ENCODE measurements around the gene OST4. TPM values are rescaled to one million over a fixed set of nuclear protein-coding genes. Genes with fewer than 3 reads are reported as not detected.

Gene OST4
- total and polyA plus RNA-seq, 10 of the 15 experiments (the other 5 are each of a cell fraction or from before 2014, with no cell fraction given), result 270 to 1,543 (median 523) TPM

DNA sequence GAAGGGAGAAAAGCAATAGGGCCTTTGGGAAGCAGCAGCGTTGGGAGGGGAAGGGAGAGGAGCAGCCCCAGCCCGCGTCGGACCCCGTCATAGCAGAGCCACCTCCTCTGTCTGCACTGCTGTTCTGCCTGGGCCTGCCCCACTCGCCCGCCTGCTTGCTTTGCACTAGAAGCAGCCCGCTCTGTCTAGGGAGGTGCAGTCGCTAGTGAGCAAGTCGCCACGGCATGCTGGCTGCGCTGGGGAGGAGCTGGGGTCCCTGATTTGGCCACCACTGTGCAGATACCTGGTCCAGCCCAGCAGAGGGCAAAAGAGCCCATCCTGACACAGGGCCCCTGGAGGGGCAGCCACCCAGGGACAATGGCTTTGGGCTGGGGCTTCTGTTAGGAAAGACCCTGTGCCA lies 46.6 kb downstream of the OST4 start:
- H3K4me3 ChIP-seq, result no peak overlapping the region
- no peaks in the 10 kb centered on the region for H3K9me3 ChIP-seq (replicated peaks; ENCODE audit: control insufficient read depth, insufficient read depth, low read length)
- CTCF ChIA-PET, result interaction anchor here (0.6 kb wide), 1 partner anchor 278 kb away, joined by 3 read pairs; no protein-coding TSS in a partner anchor
- no peak overlapping the region for H3K9ac ChIP-seq (ENCODE audit: control insufficient read depth, insufficient read depth, low read length)
- in situ Hi-C loops (cut with MboI), result no loop called here
- FAIRE-seq, result no peak
- POLR2A ChIA-PET, result no interaction called here
- H3K4me1 ChIP-seq (ENCODE audit: control insufficient read depth, insufficient read depth, low read length), result no peaks in the 10 kb centered on the region
- RAD21 ChIA-PET (ENCODE audit: unreplicated experiment), result no interaction called here
- no peak overlapping the region for H3K27ac ChIP-seq (ENCODE audit: control insufficient read depth, insufficient read depth)
- H3K27me3 ChIP-seq (replicated peaks in 1 of 2; ENCODE audit: control insufficient read depth in 2 of 2, insufficient read depth in 2 of 2, low read length in 1 of 2), result no peaks in the 10 kb centered on the region
- no peak overlapping the region for H2AFZ ChIP-seq (ENCODE audit: control insufficient read depth, low read depth, low read length)
- SMC1A ChIA-PET (ENCODE audit: uncharacterized antibody, unreplicated experiment), result interaction anchor here (0.9 to 1.1 kb wide), 2 partner anchors 8 to 41 kb away, joined by 3 read pairs; no protein-coding TSS in a partner anchor
- peaks cover 0 to 9% of the 10 kb centered on the region in 2 experiments; a peak in 3 of 4 replicates for H3K36me3 ChIP-seq (ENCODE audit: control insufficient read depth in 2 of 2, insufficient read depth in 2 of 2, low read length in 1 of 2)
- no peak for DNase-seq (ENCODE audit: low read depth, low spot score)
- TF ChIP-seq, protein P1, sequence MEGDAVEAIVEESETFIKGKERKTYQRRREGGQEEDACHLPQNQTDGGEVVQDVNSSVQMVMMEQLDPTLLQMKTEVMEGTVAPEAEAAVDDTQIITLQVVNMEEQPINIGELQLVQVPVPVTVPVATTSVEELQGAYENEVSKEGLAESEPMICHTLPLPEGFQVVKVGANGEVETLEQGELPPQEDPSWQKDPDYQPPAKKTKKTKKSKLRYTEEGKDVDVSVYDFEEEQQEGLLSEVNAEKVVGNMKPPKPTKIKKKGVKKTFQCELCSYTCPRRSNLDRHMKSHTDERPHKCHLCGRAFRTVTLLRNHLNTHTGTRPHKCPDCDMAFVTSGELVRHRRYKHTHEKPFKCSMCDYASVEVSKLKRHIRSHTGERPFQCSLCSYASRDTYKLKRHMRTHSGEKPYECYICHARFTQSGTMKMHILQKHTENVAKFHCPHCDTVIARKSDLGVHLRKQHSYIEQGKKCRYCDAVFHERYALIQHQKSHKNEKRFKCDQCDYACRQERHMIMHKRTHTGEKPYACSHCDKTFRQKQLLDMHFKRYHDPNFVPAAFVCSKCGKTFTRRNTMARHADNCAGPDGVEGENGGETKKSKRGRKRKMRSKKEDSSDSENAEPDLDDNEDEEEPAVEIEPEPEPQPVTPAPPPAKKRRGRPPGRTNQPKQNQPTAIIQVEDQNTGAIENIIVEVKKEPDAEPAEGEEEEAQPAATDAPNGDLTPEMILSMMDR (IDR thresholded peaks at IDR 0.05 in 2 of 3, conservative IDR thresholded peaks at IDR 0.05 in 1 of 3; ENCODE audit: control insufficient read depth in 2 of 3, extremely low read depth in 1 of 3, insufficient read depth in 1 of 3, low read depth in 3 of 3, low read length in 3 of 3), result 0 out of 6 replicates have a peak, but pooled peaks of 1 of the 3 experiments have one; percentile 1
- TF ChIP-seq RAD21 (IDR thresholded peaks at IDR 0.05; ENCODE audit: insufficient read depth, low read depth, low read length) (peak; percentile 18; the same call in 1 of the 2 replicates), MXI1 (IDR thresholded peaks at IDR 0.05; ENCODE audit: low read depth, low read length) (no peak)
- no peaks in the 10 kb centered on the region; the same call in none of the 2 replicates for H3K79me2 ChIP-seq (ENCODE audit: control insufficient read depth, insufficient read depth, low read length)
- 99% methylated on average over 12 of the region's 12 CpGs for WGBS (ENCODE audit: insufficient coverage, insufficient replicate concordance, low lambda C conversion rate, missing lambda C conversion rate)
- intact Hi-C loops (cut with micrococcal nuclease; ENCODE audit: unreplicated experiment), result no loop called here
- H4K20me1 ChIP-seq (ENCODE audit: control insufficient read depth, insufficient read depth), result no peaks in the 10 kb centered on the region
- BruUV-seq (replicated peaks), result no TSS peak
- H3K4me2 ChIP-seq (ENCODE audit: control insufficient read depth, insufficient read depth), result no peak overlapping the region
- ATAC-seq, result no peak

DNA sequence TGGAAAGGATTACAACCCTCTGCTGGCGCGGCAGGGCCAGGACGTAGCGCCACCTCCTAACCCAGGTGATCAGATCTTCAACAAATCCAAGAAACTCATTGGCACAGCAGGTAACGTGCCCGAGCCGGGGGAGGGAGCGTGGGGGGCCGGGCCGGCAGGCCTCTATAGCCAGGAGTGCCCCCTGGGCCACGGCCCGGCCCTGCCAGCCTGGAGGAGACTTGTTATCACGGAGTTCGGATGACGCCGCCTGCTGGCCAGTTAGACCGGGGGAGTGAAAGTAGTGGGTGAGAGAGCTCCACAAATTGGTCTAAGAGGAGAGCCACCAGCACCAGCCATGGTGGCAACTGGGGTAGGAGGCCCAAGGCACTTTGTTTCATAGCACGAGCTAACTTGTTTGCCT lies 47.3 kb downstream of the OST4 start:
- no peak for DNase-seq (ENCODE audit: low read depth, low spot score)
- Histone ChIP-seq H3K4me2 (ENCODE audit: control insufficient read depth, insufficient read depth) (no peak overlapping the region), H3K9ac (ENCODE audit: control insufficient read depth, insufficient read depth, low read length) (no peak overlapping the region), H3K4me1 (ENCODE audit: control insufficient read depth, insufficient read depth, low read length) (no peaks in the 10 kb centered on the region), H3K27ac (ENCODE audit: control insufficient read depth, insufficient read depth) (no peak overlapping the region), H3K36me3 (ENCODE audit: control insufficient read depth in 2 of 2, insufficient read depth in 2 of 2, low read length in 1 of 2) (peaks cover 0 to 9% of the 10 kb centered on the region in 2 experiments; a peak in 3 of 4 replicates), H2AFZ (ENCODE audit: control insufficient read depth, low read depth, low read length) (no peak overlapping the region), H3K4me3 (no peak overlapping the region), H3K27me3 (replicated peaks in 1 of 2; ENCODE audit: control insufficient read depth in 2 of 2, insufficient read depth in 2 of 2, low read length in 1 of 2) (no peaks in the 10 kb centered on the region), H4K20me1 (ENCODE audit: control insufficient read depth, insufficient read depth) (no peaks in the 10 kb centered on the region), H3K79me2 (ENCODE audit: control insufficient read depth, insufficient read depth, low read length) (no peaks in the 10 kb centered on the region; the same call in none of the 2 replicates), H3K9me3 (replicated peaks; ENCODE audit: control insufficient read depth, insufficient read depth, low read length) (no peaks in the 10 kb centered on the region)
- intact Hi-C loops (cut with micrococcal nuclease; ENCODE audit: unreplicated experiment), result no loop called here
- FAIRE-seq, result no peak
- SMC1A ChIA-PET (ENCODE audit: uncharacterized antibody, unreplicated experiment), result interaction anchor here (1.1 kb wide), 1 partner anchor 42 kb away, joined by 3 read pairs; no protein-coding TSS in a partner anchor
- ATAC-seq, result no peak
- RAD21 ChIA-PET (ENCODE audit: unreplicated experiment), result no interaction called here
- CTCF ChIA-PET, result interaction anchor here (0.6 kb wide), 1 partner anchor 279 kb away, joined by 3 read pairs; no protein-coding TSS in a partner anchor
- POLR2A ChIA-PET, result no interaction called here
- 95% methylated on average over 18 of the region's 18 CpGs for WGBS (ENCODE audit: insufficient coverage, insufficient replicate concordance, low lambda C conversion rate, missing lambda C conversion rate)
- BruUV-seq (replicated peaks), result no TSS peak
- in situ Hi-C loops (cut with MboI), result no loop called here
- TF ChIP-seq MTA3 (IDR thresholded peaks at IDR 0.05; ENCODE audit: borderline replicate concordance, low read length), result no peak
- no peak for TF ChIP-seq TAF1 (IDR thresholded peaks at IDR 0.05; ENCODE audit: borderline replicate concordance, low read depth, low read length)
- no peak for TF ChIP-seq ZBED1 (IDR thresholded peaks at IDR 0.05; ENCODE audit: borderline replicate concordance)
- no peak for TF ChIP-seq NRF1 (conservative IDR thresholded peaks at IDR 0.05; ENCODE audit: low read depth, low read length)
- TF ChIP-seq SMARCA5 (IDR thresholded peaks at IDR 0.05), result no peak
- TF ChIP-seq CREM (IDR thresholded peaks at IDR 0.05; ENCODE audit: low read depth), result no peak
- TF ChIP-seq GABPA (IDR thresholded peaks at IDR 0.05; ENCODE audit: low read depth), result no peak
- TF ChIP-seq, protein P2, sequence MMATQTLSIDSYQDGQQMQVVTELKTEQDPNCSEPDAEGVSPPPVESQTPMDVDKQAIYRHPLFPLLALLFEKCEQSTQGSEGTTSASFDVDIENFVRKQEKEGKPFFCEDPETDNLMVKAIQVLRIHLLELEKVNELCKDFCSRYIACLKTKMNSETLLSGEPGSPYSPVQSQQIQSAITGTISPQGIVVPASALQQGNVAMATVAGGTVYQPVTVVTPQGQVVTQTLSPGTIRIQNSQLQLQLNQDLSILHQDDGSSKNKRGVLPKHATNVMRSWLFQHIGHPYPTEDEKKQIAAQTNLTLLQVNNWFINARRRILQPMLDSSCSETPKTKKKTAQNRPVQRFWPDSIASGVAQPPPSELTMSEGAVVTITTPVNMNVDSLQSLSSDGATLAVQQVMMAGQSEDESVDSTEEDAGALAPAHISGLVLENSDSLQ (IDR thresholded peaks at IDR 0.05), result no peak
- no peak for TF ChIP-seq RELA (IDR thresholded peaks at IDR 0.05; ENCODE audit: borderline replicate concordance, partially characterized antibody)
- TF ChIP-seq ZNF274 (IDR thresholded peaks at IDR 0.05; ENCODE audit: insufficient read depth, insufficient read length), result no peak
- no peak for TF ChIP-seq YBX1 (IDR thresholded peaks at IDR 0.05)
- no peak for TF ChIP-seq ZNF24 (IDR thresholded peaks at IDR 0.05)
- no peak for TF ChIP-seq WRNIP1 (IDR thresholded peaks at IDR 0.05; ENCODE audit: borderline replicate concordance, low read depth, low read length)
